DLD1 (cell line): Measurements from ENCODE around the gene BEND3.
"Not testable (repeated sequence)": the region's sequence is repeated elsewhere in the genome, so short reads cannot be mapped to it uniquely, and the experiment has no call there.

Experiments
- in situ Hi-C: cut with HindIII; loops from 2 replicates; pipeline ENCODE4 v1.10.0; 2017; ENCODE audit warnings: low sequenced_read_pairs

Gene BEND3

GRCh38 chr6:107114926-107115694, at the start of gene BEND3:
BEND3 (minus strand) TSS chr6:107115515; CDS start chr6:107099285, 16,230 bp downstream.
- in situ Hi-C loops = no loop called here

GRCh38 chr6:107164299-107164698, 49.0 kb upstream of the BEND3 start:
- in situ Hi-C loops = not testable (repeated sequence)

- in situ Hi-C loops = no loop called here
Observed at GRCh38 chr6:107161521-107161920, 46.2 kb upstream of the BEND3 start.

DNA sequence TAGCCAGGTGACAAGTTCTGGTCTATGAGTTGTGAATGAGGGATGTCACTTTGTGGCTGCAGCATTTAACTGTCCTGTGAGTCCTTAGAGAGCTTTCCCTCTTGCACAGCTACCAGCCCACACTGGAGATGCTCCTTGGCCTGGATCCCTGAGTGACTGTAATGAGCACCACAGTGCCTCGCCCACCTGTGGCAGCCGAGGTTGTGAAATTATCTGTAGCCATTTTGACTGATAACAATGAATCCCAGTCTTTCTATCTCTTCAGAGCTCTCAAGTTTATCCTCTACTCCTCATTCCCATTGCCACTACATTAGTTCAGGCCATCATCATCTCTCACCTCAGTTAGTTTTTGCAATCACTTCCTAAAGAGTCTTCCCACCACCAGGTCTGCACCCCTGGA, 41.3 kb upstream of the BEND3 start:
- in situ Hi-C loops = no loop called here

DNA sequence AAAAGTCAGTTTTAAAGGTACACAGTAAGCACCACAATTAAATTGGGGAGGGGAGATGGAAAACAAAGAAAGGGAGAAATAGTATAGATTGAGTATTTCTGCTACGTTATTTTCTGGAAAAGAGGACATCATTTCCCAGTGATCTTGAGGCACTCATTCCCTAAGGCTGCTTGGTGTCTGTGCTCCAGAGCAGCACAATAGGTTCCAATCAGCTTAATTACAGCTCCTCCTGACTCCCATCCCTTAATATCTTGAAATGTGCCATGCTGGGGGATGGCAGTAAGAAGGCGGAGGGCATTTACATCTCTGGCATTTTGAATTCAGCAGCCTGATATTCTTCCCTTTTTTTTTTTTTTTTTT, 39.5 kb upstream of the BEND3 start:
- in situ Hi-C loops = no loop called here

GRCh38 chr6:107154131-107154800, 39.0 kb upstream of the BEND3 start:
- in situ Hi-C loops = no loop called here

GRCh38 chr6:107152638-107153430, 37.5 kb upstream of the BEND3 start:
- in situ Hi-C loops = no loop called here

GRCh38 chr6:107144666-107145065, 29.4 kb upstream of the BEND3 start:
- in situ Hi-C loops = no loop called here

- in situ Hi-C loops = no loop called here
Observed at GRCh38 chr6:107144014-107144413, 28.7 kb upstream of the BEND3 start.

DNA sequence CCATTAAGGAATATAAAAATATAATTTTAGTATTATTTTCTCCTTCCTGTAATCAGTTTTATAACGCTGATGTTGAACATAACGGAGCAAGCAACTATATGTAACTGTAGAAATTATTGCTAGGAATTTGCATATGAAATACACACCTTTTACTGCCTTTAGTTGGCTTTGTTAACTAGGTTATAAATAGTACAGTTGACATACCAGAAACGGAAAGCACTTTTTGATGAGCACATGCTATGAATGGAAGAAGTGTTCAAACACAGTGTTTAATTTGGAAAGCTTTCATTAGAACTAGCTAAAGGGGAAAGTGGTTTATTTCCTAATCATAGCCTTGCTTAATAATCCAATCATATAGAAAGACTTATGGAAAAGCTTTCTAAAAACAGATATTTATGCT, 25.3 kb upstream of the BEND3 start:
- in situ Hi-C loops = no loop called here

DNA sequence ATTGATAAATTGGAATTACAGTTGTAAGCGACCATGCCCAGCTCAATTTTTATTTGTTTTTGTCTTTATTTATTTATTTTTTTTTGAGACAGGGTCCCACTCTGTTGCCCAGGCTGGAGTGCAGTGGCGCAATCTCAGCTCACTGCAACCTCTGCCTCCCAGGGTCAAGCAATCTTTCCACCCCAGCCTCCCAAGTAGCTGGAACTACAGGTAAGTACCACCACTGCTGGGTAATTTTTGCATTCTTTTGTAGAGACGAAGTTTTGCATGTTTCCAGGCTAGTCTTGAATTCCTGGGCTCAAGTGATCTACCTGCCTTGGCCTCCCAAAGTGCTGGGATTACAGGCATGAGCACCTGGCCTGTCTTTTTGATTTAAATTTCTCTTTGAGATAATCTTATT, 21.0 kb upstream of the BEND3 start:
- in situ Hi-C loops = not testable (repeated sequence)

GRCh38 chr6:107135048-107135680, 19.8 kb upstream of the BEND3 start:
- in situ Hi-C loops = not testable (repeated sequence)

- in situ Hi-C loops = no loop called here
Observed at GRCh38 chr6:107132330-107132954, 17.1 kb upstream of the BEND3 start.

GRCh38 chr6:107129370-107129925, 14.1 kb upstream of the BEND3 start:
- in situ Hi-C loops = no loop called here

- in situ Hi-C loops = no loop called here
Observed at GRCh38 chr6:107128577-107128976, 13.3 kb upstream of the BEND3 start.

GRCh38 chr6:107128175-107128574, 12.9 kb upstream of the BEND3 start:
- in situ Hi-C loops = no loop called here

GRCh38 chr6:107125771-107126170, 10.5 kb upstream of the BEND3 start:
- in situ Hi-C loops = no loop called here

GRCh38 chr6:107124934-107125348, 9.6 kb upstream of the BEND3 start:
- in situ Hi-C loops = no loop called here

- in situ Hi-C loops = no loop called here
Observed at GRCh38 chr6:107123501-107123900, 8.2 kb upstream of the BEND3 start.

- in situ Hi-C loops = no loop called here
Observed at GRCh38 chr6:107122748-107123147, 7.4 kb upstream of the BEND3 start.
